ENCODE results near the gene ALDOB.

ALDOB gene

DNA sequence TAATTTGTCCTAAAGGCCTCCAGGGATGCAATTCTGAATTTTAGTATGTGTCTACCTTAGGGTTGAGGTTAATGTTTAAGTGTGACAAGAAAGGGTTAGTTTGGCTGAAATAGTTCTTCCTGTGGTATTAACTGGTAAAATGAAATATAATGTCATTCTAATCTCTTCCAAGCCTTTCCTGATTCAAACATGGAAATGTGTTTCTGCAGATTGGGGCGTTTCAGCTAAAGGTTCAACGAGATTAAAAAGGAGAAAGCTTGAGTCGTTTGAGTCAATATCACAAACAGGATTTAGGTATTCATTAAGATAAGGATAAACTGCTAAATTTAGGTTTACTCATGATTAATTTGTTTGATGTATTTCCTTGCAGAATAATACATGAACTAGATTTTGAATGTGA lies 34.4 kb upstream of the ALDOB start:
- DNase-seq (ENCODE audit: low spot score), result no peak
- in situ Hi-C loops (cut with MboI; ENCODE audit: low sequenced_read_pairs, unreplicated experiment), result no loop called here
- TF ChIP-seq, protein P1, sequence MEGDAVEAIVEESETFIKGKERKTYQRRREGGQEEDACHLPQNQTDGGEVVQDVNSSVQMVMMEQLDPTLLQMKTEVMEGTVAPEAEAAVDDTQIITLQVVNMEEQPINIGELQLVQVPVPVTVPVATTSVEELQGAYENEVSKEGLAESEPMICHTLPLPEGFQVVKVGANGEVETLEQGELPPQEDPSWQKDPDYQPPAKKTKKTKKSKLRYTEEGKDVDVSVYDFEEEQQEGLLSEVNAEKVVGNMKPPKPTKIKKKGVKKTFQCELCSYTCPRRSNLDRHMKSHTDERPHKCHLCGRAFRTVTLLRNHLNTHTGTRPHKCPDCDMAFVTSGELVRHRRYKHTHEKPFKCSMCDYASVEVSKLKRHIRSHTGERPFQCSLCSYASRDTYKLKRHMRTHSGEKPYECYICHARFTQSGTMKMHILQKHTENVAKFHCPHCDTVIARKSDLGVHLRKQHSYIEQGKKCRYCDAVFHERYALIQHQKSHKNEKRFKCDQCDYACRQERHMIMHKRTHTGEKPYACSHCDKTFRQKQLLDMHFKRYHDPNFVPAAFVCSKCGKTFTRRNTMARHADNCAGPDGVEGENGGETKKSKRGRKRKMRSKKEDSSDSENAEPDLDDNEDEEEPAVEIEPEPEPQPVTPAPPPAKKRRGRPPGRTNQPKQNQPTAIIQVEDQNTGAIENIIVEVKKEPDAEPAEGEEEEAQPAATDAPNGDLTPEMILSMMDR (IDR thresholded peaks at IDR 0.05; ENCODE audit: borderline replicate concordance, control extremely low read depth, extremely low read depth, insufficient read depth, missing control alignments), result no peak

DNA sequence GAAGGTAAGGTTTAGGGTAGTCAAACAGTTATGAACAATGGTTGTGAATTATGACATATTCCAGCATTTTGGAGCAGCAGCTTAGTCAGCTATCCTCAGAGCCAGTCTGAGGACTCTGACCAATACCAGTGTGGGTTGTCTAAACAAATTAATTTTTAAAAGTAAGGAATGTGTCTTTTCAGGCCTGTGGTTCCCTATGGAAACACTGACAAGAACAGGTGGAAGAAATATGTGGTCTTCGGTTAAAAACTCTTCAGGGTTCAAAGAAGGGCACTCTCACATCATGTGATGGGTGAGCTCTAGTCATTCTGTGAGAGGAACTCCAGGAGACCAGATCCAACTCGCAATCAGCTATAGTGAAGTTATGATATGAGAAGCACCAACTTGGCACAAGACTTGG lies 33.5 kb upstream of the ALDOB start:
- TF ChIP-seq, protein P1 (IDR thresholded peaks at IDR 0.05; ENCODE audit: borderline replicate concordance, control extremely low read depth, extremely low read depth, insufficient read depth, missing control alignments), result no peak
- DNase-seq (ENCODE audit: low spot score), result no peak
- in situ Hi-C loops (cut with MboI; ENCODE audit: low sequenced_read_pairs, unreplicated experiment), result no loop called here

DNA sequence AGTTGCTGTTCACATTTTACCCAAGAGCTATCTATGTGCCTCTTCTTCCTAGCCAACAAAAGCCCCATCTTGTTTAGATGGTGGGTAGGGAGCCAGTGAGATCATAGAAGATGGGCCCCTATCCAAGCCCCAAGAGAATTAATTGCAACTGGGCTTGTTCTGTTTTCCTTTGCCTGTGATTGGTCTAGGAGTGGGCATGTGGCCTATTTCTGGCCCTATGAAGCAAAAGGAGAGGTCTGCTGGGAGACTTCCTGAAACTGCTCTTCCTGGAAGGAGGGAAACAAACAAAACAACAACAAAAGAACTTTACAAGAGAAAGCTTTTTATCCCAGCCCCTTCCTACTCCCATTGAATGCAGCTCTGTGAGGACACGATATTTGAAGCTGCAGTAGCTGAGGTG lies 32.5 kb upstream of the ALDOB start:
- DNase-seq (ENCODE audit: low spot score), result no peak
- TF ChIP-seq, protein P1 (IDR thresholded peaks at IDR 0.05; ENCODE audit: borderline replicate concordance, control extremely low read depth, extremely low read depth, insufficient read depth, missing control alignments), result no peak
- in situ Hi-C loops (cut with MboI; ENCODE audit: low sequenced_read_pairs, unreplicated experiment), result no loop called here

DNA sequence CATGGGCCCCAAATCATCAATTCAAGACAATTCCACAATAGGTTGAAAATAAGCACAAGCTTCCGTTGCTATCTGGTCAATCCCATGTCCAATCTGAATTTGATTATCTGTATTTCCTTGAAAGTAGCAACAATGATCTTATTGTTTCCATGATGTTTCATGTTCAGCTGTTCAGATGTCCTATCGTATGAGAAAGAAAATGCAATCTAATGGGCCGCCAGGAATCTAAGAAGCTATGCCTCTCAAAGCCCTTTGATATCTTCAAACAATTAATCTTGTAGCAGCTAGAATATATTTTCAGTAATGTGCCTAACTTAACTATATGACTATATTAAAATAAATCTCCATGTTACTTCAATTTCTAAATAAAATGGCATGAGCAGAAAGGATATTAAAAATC lies 32.1 kb upstream of the ALDOB start:
- TF ChIP-seq, protein P1 (IDR thresholded peaks at IDR 0.05; ENCODE audit: borderline replicate concordance, control extremely low read depth, extremely low read depth, insufficient read depth, missing control alignments), result no peak
- in situ Hi-C loops (cut with MboI; ENCODE audit: low sequenced_read_pairs, unreplicated experiment), result no loop called here
- DNase-seq (ENCODE audit: low spot score), result no peak

DNA sequence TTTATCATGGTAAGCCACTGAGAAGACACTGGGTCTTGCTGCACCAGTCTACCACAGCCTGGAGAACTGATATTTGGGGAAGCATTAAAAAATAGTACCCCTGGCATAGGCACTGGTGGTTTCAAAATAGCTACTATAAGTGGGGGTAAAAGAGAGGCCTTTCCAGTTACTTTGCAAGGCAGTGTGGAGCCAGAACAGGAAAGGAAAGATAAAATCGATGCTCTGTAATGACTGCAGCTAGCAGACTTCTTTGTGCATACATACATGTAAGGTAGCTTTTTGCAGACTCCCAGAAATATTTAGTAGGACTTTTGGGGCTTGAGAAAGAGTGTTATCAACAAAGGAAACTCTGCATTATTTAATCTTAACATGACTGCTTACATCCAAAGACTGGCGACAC lies 31.3 kb upstream of the ALDOB start:
- no peak for DNase-seq (ENCODE audit: low spot score)
- in situ Hi-C loops (cut with MboI; ENCODE audit: low sequenced_read_pairs, unreplicated experiment), result no loop called here
- TF ChIP-seq, protein P1 (IDR thresholded peaks at IDR 0.05; ENCODE audit: borderline replicate concordance, control extremely low read depth, extremely low read depth, insufficient read depth, missing control alignments), result no peak

DNA sequence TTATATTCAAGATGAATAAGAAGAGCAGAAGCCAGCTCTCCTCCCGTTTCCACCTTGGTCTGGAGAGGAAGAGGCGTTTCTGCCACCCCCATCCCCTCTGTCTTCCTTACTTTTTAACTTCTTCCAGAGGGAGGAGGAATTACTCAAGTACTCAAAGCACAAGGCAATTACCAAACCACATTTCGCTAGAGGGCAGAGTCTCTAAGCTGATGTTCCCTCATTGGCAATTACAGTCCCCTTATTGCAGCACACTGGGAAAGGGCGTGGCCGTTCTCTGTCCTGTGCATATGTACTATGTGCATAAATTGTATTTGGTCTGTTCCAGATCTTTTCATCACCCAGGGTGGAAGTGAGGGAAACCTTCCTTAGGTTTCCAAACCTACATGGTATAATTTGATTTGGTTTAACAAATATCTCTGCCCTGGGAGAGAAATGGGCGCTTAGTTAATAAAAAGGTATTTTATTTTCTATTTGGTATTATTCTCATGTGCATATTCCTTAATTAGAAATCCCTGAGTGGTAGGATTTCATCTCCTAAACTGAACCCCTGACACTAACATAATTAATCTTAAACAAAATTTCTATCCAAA lies 29.8 kb upstream of the ALDOB start:
- DNase-seq (ENCODE audit: low spot score), result no peak
- TF ChIP-seq, protein P1 (IDR thresholded peaks at IDR 0.05; ENCODE audit: borderline replicate concordance, control extremely low read depth, extremely low read depth, insufficient read depth, missing control alignments), result no peak
- in situ Hi-C loops (cut with MboI; ENCODE audit: low sequenced_read_pairs, unreplicated experiment), result no loop called here
